HepG2 (cell line): ENCODE data around the gene ATP8B1. TPM values are rescaled to one million over a fixed set of nuclear protein-coding genes. Genes with fewer than 3 reads are reported as not detected.

Experiments
- ATAC-seq: fragments of 200-7000 bp; cut with Tn5 transposase; 3 replicates; pipeline ENCODE4 v1.9.1; 2020; ENCODE audit warnings: mild to moderate bottlenecking, moderate library complexity
- BruUV-seq: library from RNA; stranded (reverse); fragments of 400-500 nt; replicated peaks from 2 replicates; lab custom pipeline; 2021; lab: Mats Ljungman, UMichigan
- CTCF ChIA-PET: fragments of 300-600 bp; formaldehyde crosslinking; extraction: SDS; loops from one replicate; lab custom pipeline; 2021; ENCODE audit warnings: low total read pairs, inconsistent platforms, low intra/inter-chr PET ratio; lab: Yijun Ruan, JAX
- POLR2A ChIA-PET: fragments of 350-600 bp; sonication (Branson Sonifier 250); formaldehyde crosslinking; loops from one replicate; lab custom pipeline; 2020; ENCODE audit warnings: antibody characterized with exemption, inconsistent platforms; lab: Yijun Ruan, JAX
- DNase-seq: peaks from one replicate; pipeline ENCODE4 v3.0.0-alpha.2; 2015; ENCODE audit warnings: low spot score
- FAIRE-seq: peaks from 3 replicates; lab custom pipeline; 2011; peaks lifted over from hg19 to GRCh38; lab: Jason Lieb, UNC
- H2AFZ ChIP-seq: one replicate; pipeline ENCODE4 v1.6.1; 2011; ENCODE audit warnings: low read length, inconsistent platforms
- H3K27ac ChIP-seq: fragments of 300-600 bp; 3 replicates; pipeline ENCODE4 v1.8.0; 2011; ENCODE audit warnings: mixed run types, mild to moderate bottlenecking, mixed read lengths, low read length, inconsistent platforms; ENCODE audit not compliant: insufficient read depth; ENCODE audit errors: extremely low read length
- H3K27me3 ChIP-seq, 2 experiments: fragments of 200-600 bp in 1 of 2; 2 replicates in 1 of 2; 3 replicates in 1 of 2; pipeline versions ENCODE4 v1.6.0 to v1.8.0; 2011; ENCODE audit warnings: low read length in 2 of 2, mild to moderate bottlenecking in 2 of 2, moderate library complexity in 2 of 2, inconsistent platforms in 1 of 2; ENCODE audit not compliant: insufficient read depth in 2 of 2, control insufficient read depth in 1 of 2
- H3K36me3 ChIP-seq, 2 experiments: fragments of 200-600 bp in 1 of 2; replicated peaks in 1 of 2; 2 replicates in 1 of 2; 3 replicates in 1 of 2; pipeline versions ENCODE4 v1.5.1 to v1.8.0; 2011; ENCODE audit warnings: low read length in 2 of 2, inconsistent platforms in 1 of 2; ENCODE audit not compliant: insufficient read depth in 2 of 2, control insufficient read depth in 1 of 2
- H3K4me1 ChIP-seq: 2 replicates; pipeline ENCODE4 v1.5.1; 2012; ENCODE audit warnings: low read length, inconsistent platforms; ENCODE audit not compliant: insufficient read depth
- H3K4me2 ChIP-seq: 2 replicates; pipeline ENCODE4 v1.6.0; 2011; ENCODE audit warnings: low read depth, low read length, inconsistent platforms
- H3K4me3 ChIP-seq, 3 experiments: fragments of 200-600 bp in 1 of 3; sonication (generic), shearing (Covaris generic) in 1 of 3; replicated peaks in 1 of 3; 2 replicates each; pipeline ENCODE4 v1.5.1; 2011 to 2016; ENCODE audit warnings: low read length in 3 of 3, inconsistent platforms in 2 of 3, low read depth in 2 of 3, mild to moderate bottlenecking in 2 of 3, control low read depth in 1 of 3, mixed read lengths in 1 of 3; ENCODE audit not compliant: insufficient read depth in 1 of 3
- H3K79me2 ChIP-seq: one replicate; pipeline ENCODE4 v1.6.1; 2011; ENCODE audit warnings: low read length, inconsistent platforms; ENCODE audit not compliant: insufficient read depth
- H3K9ac ChIP-seq: 2 replicates; pipeline ENCODE4 v1.6.0; 2011; ENCODE audit warnings: mild to moderate bottlenecking, low read depth, low read length, inconsistent platforms; ENCODE audit not compliant: insufficient read depth
- H3K9me3 ChIP-seq: 2 replicates; pipeline ENCODE4 v1.5.1; 2012; ENCODE audit warnings: mild to moderate bottlenecking, low read length
- H4K20me1 ChIP-seq: 2 replicates; pipeline ENCODE4 v1.6.0; 2011; ENCODE audit warnings: inconsistent platforms, mild to moderate bottlenecking, low read length, moderate library complexity; ENCODE audit not compliant: insufficient read depth
- GPN1 ChIP-seq: sonication (generic); formaldehyde crosslinking; IDR thresholded peaks from 2 replicates; pipeline ENCODE4 v1.5.1; 2020; ENCODE audit warnings: missing genetic modification reagents, borderline replicate concordance
- HMGA1 ChIP-seq: sonication (generic); formaldehyde crosslinking; conservative IDR thresholded peaks from 2 replicates; pipeline ENCODE4 v1.4.0; 2020; ENCODE audit warnings: missing genetic modification reagents
- KDM3A ChIP-seq: IDR thresholded peaks from 2 replicates; pipeline ENCODE4 v1.6.1; 2018; ENCODE audit warnings: low read depth, missing compliant biosample characterization
- PRMT3 ChIP-seq: sonication (generic); formaldehyde crosslinking; IDR thresholded peaks from 2 replicates; pipeline ENCODE4 v1.8.1; 2022; ENCODE audit warnings: low read depth, mild to moderate bottlenecking, moderate library complexity, missing genetic modification reagents, borderline replicate concordance
- RFXAP ChIP-seq: sonication (generic); formaldehyde crosslinking; IDR thresholded peaks from 2 replicates; pipeline ENCODE4 v1.4.0; 2020; ENCODE audit warnings: missing genetic modification reagents, borderline replicate concordance
- SAP130 ChIP-seq: IDR thresholded peaks from 2 replicates; pipeline ENCODE4 v1.6.1; 2016; ENCODE audit warnings: low read depth
- SMAD1 ChIP-seq: sonication (generic); formaldehyde crosslinking; IDR thresholded peaks from 2 replicates; pipeline ENCODE4 v1.4.0; 2020; ENCODE audit warnings: missing genetic modification reagents, low read depth, mild to moderate bottlenecking, borderline replicate concordance
- SNAPC4 ChIP-seq: sonication (generic); formaldehyde crosslinking; IDR thresholded peaks from 2 replicates; pipeline ENCODE4 v1.4.0; 2020; ENCODE audit warnings: mild to moderate bottlenecking, missing genetic modification reagents
- ZNF160 ChIP-seq: sonication (generic); formaldehyde crosslinking; IDR thresholded peaks from 2 replicates; pipeline ENCODE4 v1.8.0; 2022; ENCODE audit warnings: mild to moderate bottlenecking, inconsistent platforms, missing genetic modification reagents
- ZNF205 ChIP-seq: IDR thresholded peaks from 2 replicates; pipeline ENCODE4 v1.6.1; 2018; ENCODE audit warnings: missing biosample characterization, missing genetic modification reagents
- ZNF264 ChIP-seq: sonication (generic); formaldehyde crosslinking; IDR thresholded peaks from 2 replicates; pipeline ENCODE4 v1.4.0; 2020; ENCODE audit warnings: missing genetic modification reagents
- WGBS: methylation state at CpG from one replicate; pipeline ENCODE4 v1.1.6; 2017; ENCODE audit warnings: low lambda C conversion rate; 5-methylcytosine and 5-hydroxymethylcytosine counted together
- in situ Hi-C: cut with HindIII; loops from 2 replicates; pipeline ENCODE4 v1.10.0; 2017; ENCODE audit warnings: low pct_unique_long_range_greater_than_20kb; ENCODE audit not compliant: extremely low pct_ligation_motif_present
- intact Hi-C: fragments of 100-400 bp; cut with micrococcal nuclease; formaldehyde crosslinking; loops from one replicate; pipeline ENCODE4 v1.10.0; 2022; ENCODE audit not compliant: unreplicated experiment
- polyA plus RNA-seq, 8 experiments: library from polyadenylated mRNA; depleted of rRNA in 3 of 8; stranded (reverse) in 7 of 8; unstranded in 1 of 8; fragments of >200 nt; fragmentation: Illumina TruSeq in 4 of 8; extraction: Trizol in 4 of 8; gene quantifications; 2 replicates each; pipeline versions ENCODE4 v1.2.1 to v1.2.3, GENCODE V29; 2011 to 2016; ENCODE audit warnings: low read depth in 4 of 8, missing spikeins in 1 of 8, mixed read lengths in 1 of 8; ENCODE audit not compliant: insufficient read depth in 1 of 8
- total RNA-seq, 5 experiments: library from RNA; depleted of rRNA; stranded (reverse); fragments of >200 nt; fragmentation: Illumina TruSeq; extraction: Trizol; gene quantifications; 2 replicates each; pipeline ENCODE4 v1.2.3, GENCODE V29; 2016; ENCODE audit warnings: low read depth in 1 of 5
- TF ChIP-seq, protein P1 (sequence below), 2 experiments: sonication (generic) in 1 of 2; formaldehyde crosslinking in 1 of 2; IDR thresholded peaks; 2 replicates each; pipeline versions ENCODE4 v1.4.0 to v1.6.1; 2018 to 2020; ENCODE audit warnings: missing genetic modification reagents in 2 of 2, borderline replicate concordance in 1 of 2, low read depth in 1 of 2, mild to moderate bottlenecking in 1 of 2, missing biosample characterization in 1 of 2

The ATP8B1 gene
- total and polyA plus RNA-seq, 2 of the 13 experiments (the other 11 are each of a cell fraction or from before 2014, with no cell fraction given): 2.8 to 4.0 TPM

- TF ChIP-seq SMAD1 (no peak), PRMT3 (no peak), HMGA1 (no peak), ZNF205 (CRISPR knock-in tag) (no peak), ZNF264 (no peak), KDM3A (CRISPR knock-in tag) (no peak), SNAPC4 (CRISPR knock-in tag) (no peak), SAP130 (CRISPR knock-in tag) (no peak), GPN1 (CRISPR knock-in tag) (no peak)
- TF ChIP-seq, all 625 proteins: peak for 0
Observed at GRCh38 chr18:57715671-57716070, 87.4 kb downstream of the ATP8B1 start (continued).

DNA sequence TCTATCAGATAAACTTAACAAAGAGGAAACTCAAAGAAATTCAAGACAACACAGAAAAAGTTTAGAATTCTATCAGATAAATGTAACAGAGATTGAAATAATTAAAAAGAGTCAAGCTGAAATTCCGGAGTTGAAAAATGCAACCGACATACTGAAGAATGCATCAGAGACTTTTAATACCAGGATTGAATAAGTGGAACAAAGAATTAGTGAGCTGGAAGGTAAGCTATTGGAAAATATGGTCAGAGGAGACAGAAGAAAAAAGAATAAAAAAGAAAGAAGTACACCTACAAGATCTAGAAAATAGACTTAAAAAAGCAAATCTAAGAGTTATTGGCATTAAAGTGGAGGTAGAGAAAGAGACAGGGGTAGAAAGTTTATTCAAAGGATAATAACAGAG lies 88.0 kb downstream of the ATP8B1 start:
- H2AFZ ChIP-seq: no peak overlapping the region
- H3K4me3 ChIP-seq: no peak overlapping the region
- H3K36me3 ChIP-seq: no peaks in the 10 kb centered on the region
- H3K79me2 ChIP-seq: no peaks in the 10 kb centered on the region
- in situ Hi-C loops (no loop called here), intact Hi-C loops (no loop called here)
- POLR2A ChIA-PET: no interaction called here
- no peaks in the 10 kb centered on the region for H3K9me3 ChIP-seq
- CTCF ChIA-PET: no interaction called here
- FAIRE-seq (no peak), DNase-seq (no peak), ATAC-seq (no peak)
- no TSS peak for BruUV-seq
- no peak overlapping the region for H3K4me2 ChIP-seq
- WGBS: 89% methylated on average over 2 of the region's 2 CpGs
- TF ChIP-seq, protein P1, sequence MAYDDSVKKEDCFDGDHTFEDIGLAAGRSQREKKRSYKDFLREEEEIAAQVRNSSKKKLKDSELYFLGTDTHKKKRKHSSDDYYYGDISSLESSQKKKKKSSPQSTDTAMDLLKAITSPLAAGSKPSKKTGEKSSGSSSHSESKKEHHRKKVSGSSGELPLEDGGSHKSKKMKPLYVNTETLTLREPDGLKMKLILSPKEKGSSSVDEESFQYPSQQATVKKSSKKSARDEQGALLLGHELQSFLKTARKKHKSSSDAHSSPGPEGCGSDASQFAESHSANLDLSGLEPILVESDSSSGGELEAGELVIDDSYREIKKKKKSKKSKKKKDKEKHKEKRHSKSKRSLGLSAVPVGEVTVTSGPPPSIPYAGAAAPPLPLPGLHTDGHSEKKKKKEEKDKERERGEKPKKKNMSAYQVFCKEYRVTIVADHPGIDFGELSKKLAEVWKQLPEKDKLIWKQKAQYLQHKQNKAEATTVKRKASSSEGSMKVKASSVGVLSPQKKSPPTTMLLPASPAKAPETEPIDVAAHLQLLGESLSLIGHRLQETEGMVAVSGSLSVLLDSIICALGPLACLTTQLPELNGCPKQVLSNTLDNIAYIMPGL (CRISPR knock-in tag; IDR thresholded peaks at IDR 0.05; ENCODE audit: borderline replicate concordance in 1 of 2, low read depth in 1 of 2): no peak
- TF ChIP-seq RFXAP (CRISPR knock-in tag): no peak
- peak; percentile 52; the same call in 1 of the 2 replicates for TF ChIP-seq ZNF160 (CRISPR knock-in tag)
- no peak overlapping the region for H3K9ac ChIP-seq
- H3K4me1 ChIP-seq: peaks cover 32% of the 10 kb centered on the region
- H3K27ac ChIP-seq: no peak overlapping the region
- no peaks in the 10 kb centered on the region for H4K20me1 ChIP-seq
- no peaks in the 10 kb centered on the region for H3K27me3 ChIP-seq
